Measurements from ENCODE around the gene PPP3R1.

DNA sequence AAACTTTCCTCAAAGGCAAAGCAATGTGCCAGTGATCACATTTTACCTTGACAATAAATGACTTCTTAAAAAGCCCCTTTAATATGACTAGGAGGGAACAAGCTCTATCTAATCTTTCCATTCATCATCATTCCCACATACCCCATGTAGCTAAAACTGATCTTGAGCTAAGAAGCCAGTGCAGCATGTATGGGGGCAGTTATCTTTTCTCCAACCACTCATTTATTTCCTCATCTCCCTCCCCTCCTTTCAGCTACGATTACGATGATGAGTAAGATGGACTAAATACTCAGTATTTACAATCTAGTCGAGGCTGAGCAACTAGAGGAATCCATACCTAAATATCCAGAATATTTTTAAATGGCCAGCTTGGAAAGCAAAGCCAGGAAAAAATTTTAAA is 59.2 kb downstream of the PPP3R1 start:
- TF ChIP-seq, protein P1, sequence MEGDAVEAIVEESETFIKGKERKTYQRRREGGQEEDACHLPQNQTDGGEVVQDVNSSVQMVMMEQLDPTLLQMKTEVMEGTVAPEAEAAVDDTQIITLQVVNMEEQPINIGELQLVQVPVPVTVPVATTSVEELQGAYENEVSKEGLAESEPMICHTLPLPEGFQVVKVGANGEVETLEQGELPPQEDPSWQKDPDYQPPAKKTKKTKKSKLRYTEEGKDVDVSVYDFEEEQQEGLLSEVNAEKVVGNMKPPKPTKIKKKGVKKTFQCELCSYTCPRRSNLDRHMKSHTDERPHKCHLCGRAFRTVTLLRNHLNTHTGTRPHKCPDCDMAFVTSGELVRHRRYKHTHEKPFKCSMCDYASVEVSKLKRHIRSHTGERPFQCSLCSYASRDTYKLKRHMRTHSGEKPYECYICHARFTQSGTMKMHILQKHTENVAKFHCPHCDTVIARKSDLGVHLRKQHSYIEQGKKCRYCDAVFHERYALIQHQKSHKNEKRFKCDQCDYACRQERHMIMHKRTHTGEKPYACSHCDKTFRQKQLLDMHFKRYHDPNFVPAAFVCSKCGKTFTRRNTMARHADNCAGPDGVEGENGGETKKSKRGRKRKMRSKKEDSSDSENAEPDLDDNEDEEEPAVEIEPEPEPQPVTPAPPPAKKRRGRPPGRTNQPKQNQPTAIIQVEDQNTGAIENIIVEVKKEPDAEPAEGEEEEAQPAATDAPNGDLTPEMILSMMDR (IDR thresholded peaks at IDR 0.05; ENCODE audit: low read depth, low read length, missing input control), result no peak
- TF ChIP-seq HNF4A (conservative IDR thresholded peaks at IDR 0.05), result no peak
- TF ChIP-seq JUND (IDR thresholded peaks at IDR 0.05), result no peak
- TF ChIP-seq, protein P2, sequence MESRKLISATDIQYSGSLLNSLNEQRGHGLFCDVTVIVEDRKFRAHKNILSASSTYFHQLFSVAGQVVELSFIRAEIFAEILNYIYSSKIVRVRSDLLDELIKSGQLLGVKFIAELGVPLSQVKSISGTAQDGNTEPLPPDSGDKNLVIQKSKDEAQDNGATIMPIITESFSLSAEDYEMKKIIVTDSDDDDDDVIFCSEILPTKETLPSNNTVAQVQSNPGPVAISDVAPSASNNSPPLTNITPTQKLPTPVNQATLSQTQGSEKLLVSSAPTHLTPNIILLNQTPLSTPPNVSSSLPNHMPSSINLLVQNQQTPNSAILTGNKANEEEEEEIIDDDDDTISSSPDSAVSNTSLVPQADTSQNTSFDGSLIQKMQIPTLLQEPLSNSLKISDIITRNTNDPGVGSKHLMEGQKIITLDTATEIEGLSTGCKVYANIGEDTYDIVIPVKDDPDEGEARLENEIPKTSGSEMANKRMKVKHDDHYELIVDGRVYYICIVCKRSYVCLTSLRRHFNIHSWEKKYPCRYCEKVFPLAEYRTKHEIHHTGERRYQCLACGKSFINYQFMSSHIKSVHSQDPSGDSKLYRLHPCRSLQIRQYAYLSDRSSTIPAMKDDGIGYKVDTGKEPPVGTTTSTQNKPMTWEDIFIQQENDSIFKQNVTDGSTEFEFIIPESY (IDR thresholded peaks at IDR 0.05), result no peak
- TF ChIP-seq RXRA (IDR thresholded peaks at IDR 0.05), result no peak
- TF ChIP-seq NR2F2 (IDR thresholded peaks at IDR 0.05), result no peak
- no peak for TF ChIP-seq TAF1 (conservative IDR thresholded peaks at IDR 0.05)
